H1 (cell line): ENCODE results near the gene ITM2B. TPM values are rescaled to one million over a fixed set of nuclear protein-coding genes. Genes with fewer than 3 reads are reported as not detected.

Experiments
- CHD7 ChIP-seq: fragments of 300-600 bp; sonication (generic); IDR thresholded peaks from 2 replicates; pipeline ENCODE4 v1.7.1; 2012; ENCODE audit warnings: low read length, moderate library complexity, mild to moderate bottlenecking, inconsistent platforms; ENCODE audit not compliant: insufficient replicate concordance
- polyA plus RNA-seq, 7 experiments: library from polyadenylated mRNA; depleted of rRNA in 3 of 7; stranded (reverse) in 5 of 7; unstranded in 2 of 7; fragments of >200 nt in 5 of 7; fragments of 200-250 nt in 2 of 7; gene quantifications; 1 replicate in 5 of 7; 2 replicates in 1 of 7; 4 replicates in 1 of 7; pipeline versions ENCODE4 v1.2.1 to v1.2.3, GENCODE V29; 2011 to 2013; ENCODE audit warnings: missing spikeins in 2 of 7, mixed read lengths in 2 of 7
- total RNA-seq: library from RNA; stranded (reverse); fragmentation: NEBNext Ultra II Directional; extraction: Animal tissue kit (Norgen Biotek cat#: 25700); gene quantifications from 2 replicates; pipeline ENCODE4 v1.2.1, GENCODE V29; 2021

The ITM2B gene
- total and polyA plus RNA-seq, 2 of the 8 experiments (the other 6 are each of a cell fraction or from before 2014, with no cell fraction given) = 132 to 184 TPM

GRCh38 chr13:48189171-48189570 lies 43.8 kb upstream of the ITM2B start (continued):
- TF ChIP-seq CHD7 = no peak
- TF ChIP-seq, all 59 proteins: peak for 0
